ENCODE results near the gene CBX8. TPM values are rescaled to one million over a fixed set of nuclear protein-coding genes. Genes with fewer than 3 reads are reported as not detected.
"Not testable (repeated sequence)": the region's sequence is repeated elsewhere in the genome, so short reads cannot be mapped to it uniquely, and the experiment has no call there.

Gene CBX8
- total RNA-seq, 4 donors from 2014 or later = 1.9 to 4.7 (median 4.2) TPM

GRCh38 chr17:79755591-79755990 lies 41.3 kb downstream of the CBX8 start:
- H3K4me3 ChIP-seq (ENCODE audit: low read depth, poor library complexity, severe bottlenecking) = no peak overlapping the region
- no peak for DNase-seq (ENCODE audit: low spot score in 2 of 2)
- TF ChIP-seq POLR2A (IDR thresholded peaks at IDR 0.05) (no peak), CTCF (IDR thresholded peaks at IDR 0.05) (no peak)
- 87 to 90% methylated on average over 14 of the region's 14 CpGs for WGBS, 2 donors
- intact Hi-C loops (cut with DNase I; ENCODE audit: low total_unique reads) = no loop called here

- 89% methylated on average over 9 of the region's 9 CpGs for WGBS, 2 donors
- DNase-seq (ENCODE audit: low spot score in 2 of 2); intact Hi-C loops (cut with DNase I; ENCODE audit: low total_unique reads); H3K4me3 ChIP-seq (ENCODE audit: low read depth, poor library complexity, severe bottlenecking): not testable (repeated sequence)
Observed at GRCh38 chr17:79754903-79755302, 42.0 kb downstream of the CBX8 start.

- DNase-seq (ENCODE audit: low spot score in 2 of 2) = no peak
- TF ChIP-seq POLR2A (IDR thresholded peaks at IDR 0.05) = no peak
- TF ChIP-seq CTCF (IDR thresholded peaks at IDR 0.05) = no peak
- WGBS, 2 donors = 78 to 79% methylated on average over 12 of the region's 12 CpGs
- intact Hi-C loops (cut with DNase I; ENCODE audit: low total_unique reads) = no loop called here
- no peak overlapping the region for H3K4me3 ChIP-seq (ENCODE audit: low read depth, poor library complexity, severe bottlenecking)
Observed at GRCh38 chr17:79754370-79754769, 42.5 kb downstream of the CBX8 start.

GRCh38 chr17:79752175-79752574 lies 44.7 kb downstream of the CBX8 start:
- WGBS, 2 donors = 62 to 76% methylated on average over 13 of the region's 13 CpGs
- no peak for TF ChIP-seq POLR2A (IDR thresholded peaks at IDR 0.05)
- TF ChIP-seq CTCF (IDR thresholded peaks at IDR 0.05) = no peak
- no peak overlapping the region for H3K4me3 ChIP-seq (ENCODE audit: low read depth, poor library complexity, severe bottlenecking)
- no peak for DNase-seq (ENCODE audit: low spot score in 2 of 2)
- intact Hi-C loops (cut with DNase I; ENCODE audit: low total_unique reads) = no loop called here

- no peak for DNase-seq (ENCODE audit: low spot score in 2 of 2)
- intact Hi-C loops (cut with DNase I; ENCODE audit: low total_unique reads) = no loop called here
- WGBS, 2 donors = 71 to 75% methylated on average over 13 of the region's 13 CpGs
- H3K4me3 ChIP-seq (ENCODE audit: low read depth, poor library complexity, severe bottlenecking) = no peak overlapping the region
- TF ChIP-seq CTCF (IDR thresholded peaks at IDR 0.05) (no peak), POLR2A (IDR thresholded peaks at IDR 0.05) (no peak)
Observed at GRCh38 chr17:79750650-79751545, 46.0 kb downstream of the CBX8 start.

GRCh38 chr17:79749958-79750357 lies 46.9 kb downstream of the CBX8 start:
- no peak for DNase-seq (ENCODE audit: low spot score in 2 of 2)
- 59 to 65% methylated on average over 3 of the region's 3 CpGs for WGBS, 2 donors
- TF ChIP-seq POLR2A (IDR thresholded peaks at IDR 0.05) (no peak), CTCF (IDR thresholded peaks at IDR 0.05) (no peak)
- intact Hi-C loops (cut with DNase I; ENCODE audit: low total_unique reads) = no loop called here
- H3K4me3 ChIP-seq (ENCODE audit: low read depth, poor library complexity, severe bottlenecking) = no peak overlapping the region

Measured in lower leg skin (tissue), 4 donors.